Measurements from ENCODE around the gene AFF3.

DNA sequence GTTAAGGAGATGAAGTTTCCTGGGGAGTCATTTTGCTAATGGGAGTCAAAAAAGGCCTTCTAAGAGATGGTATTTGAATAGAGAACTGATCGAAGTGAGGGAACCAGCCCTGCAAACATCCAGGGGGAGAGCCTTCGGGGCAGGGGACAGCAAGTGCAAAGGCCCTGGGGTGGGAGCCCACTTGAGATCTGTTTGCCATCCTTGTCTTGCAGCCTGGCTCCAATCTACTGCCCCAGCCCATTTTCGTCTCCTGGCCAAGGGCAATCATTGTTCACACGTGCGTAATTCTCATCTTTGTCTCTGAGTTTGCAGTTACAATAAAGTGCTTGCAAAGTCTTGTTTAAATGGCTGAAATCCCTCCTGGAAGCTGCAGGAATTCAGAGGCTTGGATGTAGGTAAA lies 43.1 kb upstream of the AFF3 start:
- no peak for TF ChIP-seq EZH2 (IDR thresholded peaks at IDR 0.05; ENCODE audit: low read length, missing control alignments)
- TF ChIP-seq, protein P1, sequence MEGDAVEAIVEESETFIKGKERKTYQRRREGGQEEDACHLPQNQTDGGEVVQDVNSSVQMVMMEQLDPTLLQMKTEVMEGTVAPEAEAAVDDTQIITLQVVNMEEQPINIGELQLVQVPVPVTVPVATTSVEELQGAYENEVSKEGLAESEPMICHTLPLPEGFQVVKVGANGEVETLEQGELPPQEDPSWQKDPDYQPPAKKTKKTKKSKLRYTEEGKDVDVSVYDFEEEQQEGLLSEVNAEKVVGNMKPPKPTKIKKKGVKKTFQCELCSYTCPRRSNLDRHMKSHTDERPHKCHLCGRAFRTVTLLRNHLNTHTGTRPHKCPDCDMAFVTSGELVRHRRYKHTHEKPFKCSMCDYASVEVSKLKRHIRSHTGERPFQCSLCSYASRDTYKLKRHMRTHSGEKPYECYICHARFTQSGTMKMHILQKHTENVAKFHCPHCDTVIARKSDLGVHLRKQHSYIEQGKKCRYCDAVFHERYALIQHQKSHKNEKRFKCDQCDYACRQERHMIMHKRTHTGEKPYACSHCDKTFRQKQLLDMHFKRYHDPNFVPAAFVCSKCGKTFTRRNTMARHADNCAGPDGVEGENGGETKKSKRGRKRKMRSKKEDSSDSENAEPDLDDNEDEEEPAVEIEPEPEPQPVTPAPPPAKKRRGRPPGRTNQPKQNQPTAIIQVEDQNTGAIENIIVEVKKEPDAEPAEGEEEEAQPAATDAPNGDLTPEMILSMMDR (conservative IDR thresholded peaks at IDR 0.05 in 1 of 2, IDR thresholded peaks at IDR 0.05 in 1 of 2; ENCODE audit: low read depth in 1 of 2, low read length in 2 of 2): no peak

All from fibroblast of lung (primary cell).